Kidney tubule cell (primary cell): ENCODE results near the gene SPDYE5.

Source experiments
- DNase-seq: peaks from one replicate; pipeline ENCODE4 v3.0.0-alpha.2; 2018; ENCODE audit warnings: low spot score

Gene SPDYE5

DNA sequence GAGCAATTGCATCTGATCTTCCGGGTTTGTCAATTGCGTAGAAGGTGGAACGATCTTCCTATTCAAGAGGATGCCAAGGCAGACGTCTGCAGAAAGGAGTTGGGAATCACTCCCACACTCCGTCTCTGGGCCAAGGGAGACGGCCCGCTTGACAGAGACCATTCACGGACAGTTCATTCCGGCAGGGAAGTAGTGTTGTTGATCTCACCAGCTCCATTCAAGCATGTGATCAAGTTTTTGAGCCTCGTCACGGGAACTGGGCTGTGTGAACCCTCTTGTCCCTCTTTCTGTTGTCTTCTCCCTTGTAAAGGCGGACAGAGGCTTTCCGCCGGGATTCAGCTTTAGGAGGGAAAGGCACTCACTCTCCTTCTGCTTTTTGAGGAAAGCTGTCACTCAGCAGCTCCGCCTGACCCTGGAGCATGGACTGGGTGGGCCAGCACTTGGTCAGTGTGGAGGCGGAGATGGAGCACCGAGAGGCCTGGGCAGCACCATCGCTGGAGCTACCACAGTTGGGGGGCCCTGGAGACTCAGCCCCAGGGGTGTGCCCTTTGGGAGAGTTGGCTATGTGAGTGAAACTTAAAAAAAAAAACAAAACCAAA lies 44.9 kb downstream of the SPDYE5 start:
- no peak for DNase-seq

DNA sequence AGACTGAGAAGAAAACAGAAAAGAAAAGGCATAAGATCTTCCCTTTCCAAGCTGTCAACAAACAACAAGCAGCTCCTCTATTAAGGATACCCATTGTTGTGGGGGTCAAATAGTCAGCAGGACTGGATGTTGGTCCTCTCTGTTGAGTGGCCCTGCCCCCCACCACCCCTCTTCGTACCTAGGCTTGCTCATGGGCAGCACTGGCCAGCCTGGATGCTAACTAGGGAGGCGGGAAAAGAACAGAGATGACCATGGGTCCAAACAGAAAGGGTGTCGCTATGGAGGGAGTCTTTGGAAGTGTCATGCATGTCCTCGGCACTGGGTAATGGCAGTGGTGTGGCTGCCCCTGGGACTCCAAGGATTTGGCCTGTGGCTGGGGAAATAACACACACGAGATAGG lies 45.6 kb downstream of the SPDYE5 start:
- DNase-seq: no peak

- DNase-seq: no peak
Measured at GRCh38 chr7:75546237-75547015, 54.3 kb downstream of the SPDYE5 start.
